GM19397 (cell line): ENCODE measurements around the gene PCCA.
"Not testable (repeated sequence)": the region's sequence is repeated elsewhere in the genome, so short reads cannot be mapped to it uniquely, and the experiment has no call there.

Source experiments
- ATAC-seq: cut with Tn5 transposase; IDR thresholded peaks from one replicate; pipeline ENCODE4 v1.9.1; 2021; ENCODE audit warnings: mild to moderate bottlenecking, moderate library complexity; ENCODE audit not compliant: unreplicated experiment

The PCCA gene

GRCh38 chr13:100182900-100183490, 94.1 kb downstream of the PCCA start:
- no peak for ATAC-seq

- no peak for ATAC-seq
Measured at GRCh38 chr13:100184095-100184494, 95.2 kb downstream of the PCCA start.

DNA sequence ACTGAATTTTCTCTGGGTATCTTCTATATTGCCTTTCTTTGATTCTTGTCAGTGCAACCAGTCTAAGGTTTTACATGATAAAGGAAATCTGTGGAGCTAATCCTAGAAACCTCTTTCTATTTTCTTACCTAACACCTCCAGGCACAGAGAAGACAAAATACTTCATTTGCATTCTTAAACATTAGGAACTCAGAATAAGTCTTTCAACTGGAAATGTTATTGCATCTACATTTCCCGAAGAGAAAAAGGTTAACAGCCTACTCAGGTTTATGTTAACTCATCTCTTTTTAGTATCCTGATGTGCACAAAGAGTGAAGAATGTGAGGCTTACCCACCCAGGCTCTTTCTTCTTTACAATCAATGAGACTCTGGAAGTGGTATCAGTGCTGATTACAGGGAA, 106.7 kb downstream of the PCCA start:
- ATAC-seq: no peak

DNA sequence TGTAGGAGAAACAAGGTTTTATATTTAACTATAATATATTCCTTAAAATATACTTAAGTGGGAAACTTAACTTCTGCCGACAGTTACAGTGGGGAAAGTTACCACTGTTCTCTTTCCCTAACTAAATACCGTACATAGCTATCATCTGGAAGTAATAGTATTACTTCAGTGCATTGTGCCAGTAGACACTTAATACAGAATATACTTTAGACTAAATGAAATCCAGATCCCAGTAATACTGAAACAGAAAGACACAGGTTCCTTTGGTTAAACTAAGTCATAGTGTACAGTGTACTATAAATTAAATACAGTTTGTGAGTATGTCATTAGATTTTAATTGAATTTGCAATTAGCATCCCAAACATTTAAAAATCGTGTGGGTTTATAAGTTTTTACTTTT, 107.5 kb downstream of the PCCA start:
- ATAC-seq: no peak

DNA sequence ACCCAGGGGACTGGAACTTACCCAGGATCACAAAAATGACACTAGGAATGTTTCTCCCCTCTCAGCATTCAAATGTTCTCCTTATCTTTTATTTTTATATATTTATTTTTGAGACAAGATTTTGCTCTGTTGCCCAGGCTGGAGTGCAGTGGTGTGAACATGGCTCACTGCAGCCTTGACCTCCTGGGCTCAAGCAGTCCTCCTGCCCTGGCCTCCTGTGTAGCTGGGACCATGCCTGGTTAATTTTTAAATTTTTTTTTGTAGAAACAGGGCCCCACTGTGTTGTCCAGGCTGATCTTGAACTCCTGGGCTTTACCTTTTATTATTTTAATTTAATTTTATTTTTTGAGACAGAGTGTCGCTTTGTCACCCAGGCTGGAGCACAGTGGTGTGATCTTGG, 108.2 kb downstream of the PCCA start:
- no peak for ATAC-seq

GRCh38 chr13:100197591-100198365, 108.9 kb downstream of the PCCA start:
- no peak for ATAC-seq

- ATAC-seq: no peak
Measured at GRCh38 chr13:100203696-100204367, 114.9 kb downstream of the PCCA start.

DNA sequence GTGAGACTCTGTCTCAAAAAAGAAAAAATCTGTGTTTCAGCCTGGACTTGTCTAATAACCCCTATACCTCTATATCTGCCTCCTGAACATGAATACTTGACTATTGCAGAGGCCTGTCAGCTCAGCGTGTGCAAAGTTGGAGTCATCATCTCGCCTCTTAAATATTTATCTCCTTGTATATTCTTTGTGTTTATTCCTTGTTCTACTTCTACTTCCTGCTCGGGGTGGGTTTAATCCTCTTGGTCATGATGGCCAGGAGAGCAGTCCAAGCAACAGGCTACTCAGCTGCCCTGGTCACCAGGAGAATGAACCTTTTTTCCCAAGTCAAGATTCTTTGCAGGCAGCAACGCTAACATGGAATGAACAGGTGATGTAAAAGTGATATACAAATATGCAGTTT, 119.1 kb downstream of the PCCA start:
- no peak for ATAC-seq

DNA sequence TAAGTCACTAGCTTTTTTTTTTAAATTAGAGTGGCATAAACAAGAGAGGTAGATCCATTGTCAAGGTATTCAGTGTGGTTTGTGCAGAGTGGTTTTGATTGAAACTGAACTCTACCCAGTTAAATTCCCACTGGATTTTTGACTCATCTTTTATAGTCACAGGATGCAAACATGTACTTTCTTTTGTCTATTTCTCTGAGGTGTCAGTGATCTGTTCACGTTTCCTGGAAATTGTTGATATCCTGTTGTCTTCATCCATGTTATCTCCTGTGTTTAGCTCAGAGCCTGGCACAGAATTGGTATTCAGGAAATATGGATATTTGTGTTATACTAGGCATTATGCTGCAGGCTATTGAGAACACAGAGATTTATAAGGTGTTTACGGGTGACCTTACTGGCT, 119.7 kb downstream of the PCCA start:
- no peak for ATAC-seq

DNA sequence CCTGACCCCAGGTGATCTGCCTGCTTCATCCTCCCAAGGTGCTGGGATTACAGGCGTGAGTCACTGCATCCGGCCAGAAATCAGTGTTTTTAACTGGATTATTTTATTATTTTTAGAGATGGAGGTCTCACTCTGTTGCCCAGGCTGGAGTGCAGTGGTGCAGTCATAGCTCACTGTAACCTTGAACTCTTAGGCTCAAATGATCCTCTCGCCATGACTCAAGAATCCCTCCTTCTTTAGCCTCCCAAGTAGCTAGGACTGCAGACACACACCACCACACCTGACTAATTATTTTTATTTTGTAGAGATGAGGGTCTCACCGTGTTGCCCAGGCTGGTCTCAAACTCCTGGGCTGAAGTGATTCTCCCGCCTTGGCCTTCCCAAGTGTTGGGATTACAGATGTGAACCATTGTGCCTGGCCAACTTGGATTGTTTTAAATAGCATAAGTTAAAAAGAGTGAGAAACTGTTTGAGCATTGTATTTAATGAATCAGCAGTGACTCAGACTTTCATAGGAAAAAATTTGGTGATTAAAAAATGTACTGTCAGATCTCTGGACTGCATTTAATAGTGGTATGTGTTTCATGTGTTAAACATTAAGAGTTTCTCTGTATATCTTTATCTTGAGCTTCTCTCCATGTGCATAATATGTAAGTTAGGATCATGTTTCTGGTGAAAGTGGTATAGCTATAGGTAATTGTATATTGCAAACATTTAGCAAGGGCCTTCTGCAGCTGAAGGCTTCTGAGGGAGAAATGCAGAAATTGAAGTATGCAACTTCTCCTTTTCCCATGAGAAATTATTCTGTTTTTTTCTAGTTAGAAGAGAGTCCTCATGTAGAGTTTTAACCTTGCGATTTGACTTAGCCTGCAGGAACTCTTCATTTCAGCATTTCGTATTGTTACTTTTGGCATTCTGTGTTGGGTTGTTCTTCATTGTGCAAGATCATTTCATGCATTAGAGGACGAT, 121.2 kb downstream of the PCCA start:
- ATAC-seq: no peak

- ATAC-seq: no peak
Measured at GRCh38 chr13:100211016-100211710, 122.3 kb downstream of the PCCA start.

GRCh38 chr13:100212904-100213553, 124.1 kb downstream of the PCCA start:
- ATAC-seq: no peak

DNA sequence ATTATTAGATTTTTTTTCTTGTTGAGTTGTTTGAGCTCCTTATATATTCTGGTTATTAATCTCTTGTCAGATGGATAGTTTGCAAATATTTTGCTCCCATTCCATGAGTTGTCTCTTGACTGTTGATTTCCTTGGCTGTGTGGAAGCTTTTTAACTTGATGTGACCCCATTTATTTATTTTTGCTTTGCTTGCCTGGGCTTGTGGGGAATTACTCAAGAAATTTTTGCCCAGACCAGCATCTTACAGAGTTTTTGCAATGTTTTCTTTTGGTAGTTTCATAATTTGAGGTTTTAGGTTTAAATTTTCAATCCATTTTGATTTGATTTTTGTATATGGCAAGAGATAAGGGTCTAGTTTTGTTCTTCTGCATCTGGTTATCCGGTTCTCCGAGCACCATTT, 124.7 kb downstream of the PCCA start:
- no peak for ATAC-seq

- no peak for ATAC-seq
Measured at GRCh38 chr13:100214886-100215285, 126.0 kb downstream of the PCCA start.

DNA sequence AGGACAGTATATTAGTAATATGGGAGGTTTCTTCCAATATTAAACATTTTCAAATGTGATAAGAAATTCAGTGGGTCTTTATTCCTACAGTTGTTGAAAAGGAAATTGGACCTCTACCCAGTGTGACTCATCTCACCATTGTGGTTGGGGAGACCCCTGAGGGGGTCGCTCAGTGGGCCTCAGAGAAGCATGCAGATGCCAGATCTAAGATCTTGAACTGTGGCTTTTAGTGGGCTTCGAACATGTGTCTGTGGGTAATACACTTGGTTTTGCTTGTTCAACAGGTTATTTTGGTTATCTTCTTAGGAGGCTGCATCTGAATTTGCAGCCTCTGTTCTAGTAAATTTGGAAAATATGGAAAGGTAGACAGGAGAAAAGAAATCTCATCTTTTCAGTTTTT, 132.3 kb downstream of the PCCA start:
- no peak for ATAC-seq

DNA sequence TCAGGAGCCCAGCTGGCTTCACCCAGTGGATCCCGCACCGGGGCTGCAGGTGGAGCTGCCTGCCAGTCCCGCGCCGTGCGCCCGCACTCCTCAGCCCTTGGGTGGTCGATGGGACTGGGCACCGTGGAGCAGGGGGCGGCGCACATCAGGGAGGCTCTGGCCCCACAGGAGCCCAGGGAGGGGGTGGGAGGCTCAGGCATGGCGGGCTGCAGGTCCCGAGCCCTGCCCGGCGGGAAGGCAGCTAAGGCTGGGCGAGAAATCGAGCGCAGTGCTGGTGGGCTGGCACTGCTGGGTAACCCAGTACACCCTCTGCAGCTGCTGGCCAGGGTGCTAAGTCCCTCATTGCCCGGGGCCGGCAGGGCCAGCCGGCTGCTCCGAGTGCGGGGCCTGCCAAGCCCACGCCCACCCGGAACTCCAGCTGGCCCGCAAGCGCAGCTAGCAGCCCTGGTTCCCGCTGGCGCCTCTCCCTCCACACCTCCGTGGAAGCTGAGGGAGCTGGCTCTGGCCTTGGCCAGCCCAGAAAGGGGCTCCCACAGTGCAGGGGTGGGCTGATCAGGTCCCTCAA, 135.2 kb downstream of the PCCA start:
- ATAC-seq: not testable (repeated sequence)

DNA sequence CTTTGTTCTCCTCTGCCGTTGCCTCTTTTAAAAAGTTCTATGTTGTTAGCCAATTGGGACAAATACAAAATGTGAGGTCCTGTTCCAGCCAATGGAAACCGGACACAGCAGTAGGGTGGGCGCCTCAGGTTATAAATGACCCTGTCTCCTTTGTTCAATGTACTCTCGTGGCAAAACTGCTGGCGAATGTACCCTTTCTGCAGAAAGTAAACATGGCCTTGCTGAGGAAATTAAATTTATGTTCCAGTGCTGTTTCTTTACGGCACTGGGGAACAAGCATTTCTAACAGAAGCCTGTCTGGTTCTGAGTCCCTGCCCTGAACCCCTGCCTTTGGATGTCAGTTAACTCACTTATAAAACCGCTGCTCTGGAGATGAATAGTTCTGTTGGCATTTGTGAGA, 140.7 kb downstream of the PCCA start:
- no peak for ATAC-seq

DNA sequence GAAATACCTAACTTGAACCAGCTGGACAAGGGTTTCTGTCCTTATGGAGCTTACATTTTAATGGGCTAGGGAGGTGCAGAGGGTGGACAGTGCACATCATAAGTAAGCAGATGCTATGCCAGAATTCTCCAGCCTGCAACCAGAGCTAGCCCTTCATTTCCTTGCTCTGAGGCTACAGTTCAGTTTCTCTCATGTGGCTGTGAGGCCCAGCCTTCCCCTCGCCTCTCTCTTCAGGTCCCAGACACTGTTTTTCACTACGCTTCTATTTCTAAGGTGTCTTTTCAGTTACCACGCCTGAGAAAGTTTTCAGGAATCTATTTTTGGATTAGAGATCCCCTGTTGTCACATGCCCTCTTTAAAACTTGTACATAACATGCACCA, 141.9 kb downstream of the PCCA start:
- no peak for ATAC-seq

- no peak for ATAC-seq
Measured at GRCh38 chr13:100231176-100231575, 142.3 kb downstream of the PCCA start.

DNA sequence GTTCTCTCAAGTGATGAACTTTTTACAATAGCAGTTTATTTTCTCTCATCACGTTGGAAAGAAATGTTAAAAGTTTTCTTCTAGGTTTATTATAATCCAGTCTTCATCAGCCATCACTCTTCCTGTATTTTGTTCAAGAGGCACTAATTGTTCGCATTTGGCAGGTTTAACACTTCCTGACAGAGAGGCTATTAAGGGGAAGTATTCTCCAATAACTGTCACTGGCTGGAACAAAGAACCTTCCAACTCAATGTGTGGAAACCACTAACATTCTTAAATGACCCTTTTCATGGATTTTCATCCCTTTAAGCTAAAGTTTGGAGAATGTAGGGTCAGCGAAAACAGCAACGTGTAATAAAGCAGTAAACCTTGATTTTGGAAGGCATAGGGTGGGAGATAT, 145.1 kb downstream of the PCCA start:
- ATAC-seq: no peak
